ENCODE measurements around the gene KRT4. TPM values are rescaled to one million over a fixed set of nuclear protein-coding genes. Genes with fewer than 3 reads are reported as not detected.
A peak's percentile ranks its signal among the peaks of the same experiment; 100 is the strongest.

KRT4 gene
- total and polyA plus RNA-seq, 10 donors: 0.37 to 3.4 (median 0.97) TPM; not detected in 6

GRCh38 chr12:52829986-52830770 lies 16.3 kb upstream of the KRT4 start:
- H3K9me3 ChIP-seq: no peaks in the 10 kb centered on the region
- peak; percentile 30 for DNase-seq
- H3K27me3 ChIP-seq (replicated peaks in 1 of 7): no peaks in the 10 kb centered on the region
- 75 to 84% (median 81%) methylated on average over 8 of the region's 8 CpGs for WGBS, 5 donors
- intact Hi-C loops (cut with DNase I; ENCODE audit: low total_unique reads): no loop called here
- TF ChIP-seq CTCF (IDR thresholded peaks at IDR 0.05 in 8 of 11, conservative IDR thresholded peaks at IDR 0.05 in 3 of 11): no peak
- no peak for TF ChIP-seq POLR2A (IDR thresholded peaks at IDR 0.05)
- TF ChIP-seq POLR2AphosphoS5 (IDR thresholded peaks at IDR 0.05): no peak
- H3K36me3 ChIP-seq: no peaks in the 10 kb centered on the region
- H3K27ac ChIP-seq: no peak overlapping the region
- no peaks in the 10 kb centered on the region for H3K4me1 ChIP-seq
- no peak overlapping the region for H3K4me3 ChIP-seq

GRCh38 chr12:52828591-52829021 lies 14.7 kb upstream of the KRT4 start:
- no peaks in the 10 kb centered on the region for H3K27me3 ChIP-seq (replicated peaks in 1 of 7)
- H3K4me3 ChIP-seq: no peak overlapping the region
- peak overlapping the region in 5 of 8 donors; percentile 24 to 56 (median 33) for H3K27ac ChIP-seq
- no peak for TF ChIP-seq POLR2AphosphoS5 (IDR thresholded peaks at IDR 0.05)
- TF ChIP-seq CTCF (IDR thresholded peaks at IDR 0.05 in 8 of 11, conservative IDR thresholded peaks at IDR 0.05 in 3 of 11): no peak
- no peak for TF ChIP-seq POLR2A (IDR thresholded peaks at IDR 0.05)
- no peaks in the 10 kb centered on the region for H3K36me3 ChIP-seq
- 5 to 25% (median 13%) methylated on average over 2 of the region's 2 CpGs for WGBS, 5 donors
- DNase-seq: no peak
- H3K9me3 ChIP-seq: no peaks in the 10 kb centered on the region
- no peaks in the 10 kb centered on the region for H3K4me1 ChIP-seq
- intact Hi-C loops (cut with DNase I; ENCODE audit: low total_unique reads): no loop called here

GRCh38 chr12:52828156-52828555 lies 14.2 kb upstream of the KRT4 start:
- TF ChIP-seq POLR2A (IDR thresholded peaks at IDR 0.05) (no peak), POLR2AphosphoS5 (IDR thresholded peaks at IDR 0.05) (no peak), CTCF (IDR thresholded peaks at IDR 0.05 in 8 of 11, conservative IDR thresholded peaks at IDR 0.05 in 3 of 11) (no peak)
- intact Hi-C loops (cut with DNase I; ENCODE audit: low total_unique reads): no loop called here
- Histone ChIP-seq H3K27me3 (replicated peaks in 1 of 7) (no peaks in the 10 kb centered on the region), H3K4me1 (no peaks in the 10 kb centered on the region), H3K9me3 (no peaks in the 10 kb centered on the region), H3K4me3 (no peak overlapping the region), H3K27ac (peak overlapping the region in 6 of 8 donors; percentile 1 to 44 (median 32)), H3K36me3 (no peaks in the 10 kb centered on the region)
- no peak for DNase-seq

GRCh38 chr12:52827499-52828090 lies 13.7 kb upstream of the KRT4 start:
- no peak for DNase-seq
- Histone ChIP-seq H3K4me1 (no peaks in the 10 kb centered on the region), H3K4me3 (no peak overlapping the region), H3K36me3 (no peaks in the 10 kb centered on the region), H3K9me3 (no peaks in the 10 kb centered on the region), H3K27me3 (replicated peaks in 1 of 7) (no peaks in the 10 kb centered on the region), H3K27ac (peak overlapping the region in 6 of 8 donors; percentile 1 to 44 (median 32))
- WGBS, 5 donors: 67 to 85% (median 81%) methylated on average over 6 of the region's 6 CpGs
- TF ChIP-seq CTCF (IDR thresholded peaks at IDR 0.05 in 8 of 11, conservative IDR thresholded peaks at IDR 0.05 in 3 of 11) (no peak), POLR2AphosphoS5 (IDR thresholded peaks at IDR 0.05) (no peak), POLR2A (IDR thresholded peaks at IDR 0.05) (no peak)
- intact Hi-C loops (cut with DNase I; ENCODE audit: low total_unique reads): no loop called here
